Embryonic facial prominence (tissue), 1 donor: ENCODE data around the gene RALB.
"Not testable (repeated sequence)": the region's sequence is repeated elsewhere in the genome, so short reads cannot be mapped to it uniquely, and the experiment has no call there.

Experiments
- DNase-seq: peaks from one replicate; pipeline ENCODE4 v3.0.0-alpha.2; 2016; ENCODE audit errors: extremely low spot score

Gene RALB

DNA sequence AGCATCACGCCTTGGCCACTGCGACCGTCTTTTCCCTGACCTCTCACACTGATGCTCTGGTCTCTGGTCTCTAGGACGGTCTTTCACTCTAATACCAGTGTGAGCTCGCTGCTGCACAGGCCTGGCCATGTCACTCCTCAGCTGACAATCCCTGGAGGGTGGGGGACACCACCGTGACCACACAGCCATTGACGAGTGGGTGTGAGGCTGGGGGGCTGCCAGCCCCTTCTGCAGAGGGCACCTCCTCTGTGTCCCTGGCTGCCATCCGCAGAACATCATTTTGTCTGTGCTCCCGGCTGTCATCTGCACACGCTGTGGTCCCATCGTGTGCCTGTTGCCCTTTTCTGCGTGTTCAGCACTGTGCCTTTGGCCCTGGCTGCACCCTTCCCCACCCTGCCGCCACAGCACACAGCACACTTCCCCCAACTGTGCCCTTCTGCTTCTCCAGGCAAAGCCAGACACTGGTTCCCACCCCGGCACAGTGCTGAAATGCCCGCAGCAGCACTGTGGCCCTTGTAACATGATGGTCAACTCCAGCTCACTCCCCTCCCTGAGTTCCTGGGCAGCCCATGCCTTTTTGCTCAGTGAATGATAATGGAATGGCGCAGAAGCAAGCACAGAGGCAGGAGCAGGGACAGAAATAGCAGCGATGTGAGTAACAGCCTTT is 62.8 kb downstream of the RALB start:
- no peak for DNase-seq

DNA sequence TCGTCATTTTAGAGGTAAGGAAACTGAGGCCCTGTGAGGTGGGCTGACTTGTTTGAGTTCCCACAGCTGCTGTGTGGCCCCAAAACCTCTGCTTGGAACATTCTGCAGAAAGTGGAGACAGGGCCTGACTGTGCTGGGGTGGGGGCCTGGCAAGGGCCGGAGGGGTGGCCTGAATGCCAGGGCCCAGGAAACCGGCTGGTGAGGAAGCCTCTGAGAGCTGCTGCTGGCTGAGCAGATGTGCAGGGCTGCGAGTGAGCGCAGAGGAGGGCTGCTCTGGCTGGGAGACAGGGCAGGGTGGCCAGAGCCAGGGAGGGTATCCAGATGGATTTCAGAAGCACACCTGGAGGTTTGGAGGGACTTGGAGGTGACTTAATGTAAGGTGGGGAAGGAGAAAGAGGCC is 63.4 kb downstream of the RALB start:
- no peak for DNase-seq

DNA sequence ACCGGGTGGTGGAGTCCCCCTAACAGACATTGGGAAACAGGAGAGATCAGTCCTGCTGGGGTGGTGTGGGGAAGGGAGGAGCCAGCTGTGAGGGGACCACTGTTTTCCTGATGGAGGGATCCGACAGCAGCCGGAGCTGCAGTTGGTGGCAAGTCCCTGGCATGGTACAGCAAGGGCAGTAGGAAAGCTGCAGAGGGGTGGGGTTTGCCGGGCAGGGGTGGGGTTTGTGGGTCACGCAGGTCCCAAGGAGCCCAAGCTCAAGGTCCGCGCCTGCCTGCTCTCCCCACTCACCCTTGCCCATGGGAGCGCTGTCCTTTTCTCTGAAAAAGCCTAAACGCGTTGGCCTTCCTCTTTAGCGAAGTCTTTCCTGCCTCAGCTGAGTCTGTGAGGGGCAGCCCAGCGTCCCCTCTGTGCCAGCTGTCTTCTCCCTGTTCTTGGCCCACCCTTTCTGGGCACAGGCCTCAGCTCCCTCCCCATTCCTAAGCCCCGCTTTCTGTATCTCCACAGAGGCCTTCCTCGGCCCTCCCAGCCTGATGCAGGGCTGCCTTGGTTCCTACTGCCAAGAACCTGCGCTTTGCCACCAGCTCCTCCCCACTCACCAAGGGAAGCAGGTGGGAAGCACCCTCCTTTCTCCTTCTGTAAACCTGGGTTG is 64.0 kb downstream of the RALB start:
- DNase-seq, result no peak

DNA sequence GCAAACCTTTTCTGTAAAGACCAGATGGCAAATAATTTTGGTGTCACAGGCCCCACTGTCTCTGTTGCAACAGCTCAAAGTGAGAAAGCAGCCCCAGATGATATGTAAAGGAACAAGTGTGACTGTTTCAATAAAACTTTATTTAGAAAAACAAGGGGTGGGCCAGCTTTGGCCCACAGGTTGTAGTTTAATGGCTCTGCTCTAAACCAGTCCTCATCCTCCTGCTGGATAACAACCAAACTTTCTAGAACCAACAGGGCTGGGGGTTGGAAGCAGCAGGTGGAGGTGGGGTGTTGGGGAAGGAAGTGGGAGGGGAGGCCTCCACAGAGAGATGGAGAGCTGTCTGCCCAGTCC is 64.5 kb downstream of the RALB start:
- DNase-seq, result no peak

DNA sequence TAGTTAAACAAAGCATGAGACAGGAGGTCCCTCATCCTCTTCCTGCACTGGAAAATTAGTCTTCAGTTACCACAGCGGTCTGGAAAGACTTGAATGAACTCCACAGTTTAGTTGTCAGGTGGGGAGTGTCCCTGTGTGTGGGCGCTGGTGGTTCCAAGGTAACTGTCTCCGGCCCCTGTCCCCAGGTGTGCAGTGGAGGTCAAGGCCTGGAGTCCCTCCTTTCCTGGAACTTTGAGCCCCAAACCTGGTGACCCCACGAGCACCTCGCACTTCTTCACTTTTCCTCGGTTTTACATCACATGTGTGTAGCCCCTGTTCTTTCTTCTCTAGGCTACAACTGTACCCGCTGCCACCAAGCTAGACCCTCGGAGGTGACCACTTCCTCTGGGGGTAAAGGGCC is 65.3 kb downstream of the RALB start:
- DNase-seq, result no peak

DNA sequence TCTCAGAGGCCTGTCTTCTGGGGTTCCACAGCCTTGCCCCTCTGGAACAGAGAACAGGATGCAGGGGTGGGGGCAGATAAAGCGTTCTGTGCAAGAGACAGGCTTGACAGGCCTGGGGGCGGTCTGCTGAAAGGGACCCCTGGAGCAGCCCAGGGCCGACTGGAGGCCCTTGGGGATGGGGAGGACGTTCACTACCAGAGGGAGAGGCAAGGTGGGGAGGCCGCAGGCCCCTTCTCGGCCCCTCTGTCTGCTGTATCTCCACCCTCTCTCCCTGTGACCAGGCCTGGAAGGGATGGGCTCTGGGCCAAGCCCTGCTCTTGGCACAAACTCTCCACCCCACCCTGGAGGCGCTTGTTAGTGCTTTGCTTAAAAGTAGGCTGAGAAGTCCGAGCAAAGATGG is 66.0 kb downstream of the RALB start:
- DNase-seq, result no peak

DNA sequence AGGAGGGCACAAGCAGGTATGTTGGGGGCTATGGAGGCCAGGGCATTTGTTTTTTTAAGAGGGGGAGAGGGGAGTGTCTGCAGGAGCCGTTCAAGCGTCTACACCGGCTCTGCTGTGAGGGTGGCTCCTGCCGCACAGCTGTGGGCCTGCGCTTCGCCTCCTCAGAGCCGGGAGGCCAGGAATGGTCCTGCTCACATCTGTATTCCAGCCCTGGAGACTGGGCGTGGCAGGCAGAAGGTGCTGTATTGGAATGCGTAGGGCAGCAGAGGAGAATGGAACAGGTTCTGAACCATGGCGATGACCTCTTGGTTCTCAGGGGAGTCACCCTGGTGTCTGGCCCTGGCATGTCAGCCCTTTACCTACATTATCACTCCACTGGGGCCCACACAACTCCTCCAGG is 66.5 kb downstream of the RALB start:
- no peak for DNase-seq

DNA sequence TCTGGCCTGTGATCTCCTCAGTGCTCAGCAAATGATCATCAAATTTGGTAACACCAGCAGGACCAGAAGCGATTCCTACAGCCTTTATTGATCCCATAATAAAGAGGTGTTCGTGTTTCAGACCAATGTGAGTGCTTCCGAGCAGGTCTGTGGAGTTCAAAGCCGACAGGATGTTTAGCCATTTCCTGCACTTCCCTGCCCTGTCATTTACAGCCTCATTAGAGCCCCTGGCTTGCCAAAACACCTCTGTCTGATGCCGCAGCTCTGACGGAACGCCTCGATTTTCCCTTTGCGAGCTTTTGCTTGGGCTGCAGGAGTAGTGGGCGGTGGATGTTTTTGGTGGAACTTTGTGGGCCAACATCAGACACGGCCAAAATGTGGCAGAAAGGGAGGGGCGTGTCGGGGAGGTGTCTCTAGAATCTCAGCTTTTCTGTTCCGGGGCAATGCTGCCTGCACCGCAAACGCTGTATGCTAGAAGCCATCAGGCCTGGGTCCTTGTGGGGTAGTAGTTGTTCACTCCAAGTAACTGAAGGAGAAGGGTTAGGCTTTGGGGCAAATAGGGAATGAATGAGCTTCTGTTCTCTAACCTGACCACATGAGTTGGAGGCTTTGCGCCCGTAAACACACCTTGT is 67.2 kb downstream of the RALB start:
- no peak for DNase-seq

DNA sequence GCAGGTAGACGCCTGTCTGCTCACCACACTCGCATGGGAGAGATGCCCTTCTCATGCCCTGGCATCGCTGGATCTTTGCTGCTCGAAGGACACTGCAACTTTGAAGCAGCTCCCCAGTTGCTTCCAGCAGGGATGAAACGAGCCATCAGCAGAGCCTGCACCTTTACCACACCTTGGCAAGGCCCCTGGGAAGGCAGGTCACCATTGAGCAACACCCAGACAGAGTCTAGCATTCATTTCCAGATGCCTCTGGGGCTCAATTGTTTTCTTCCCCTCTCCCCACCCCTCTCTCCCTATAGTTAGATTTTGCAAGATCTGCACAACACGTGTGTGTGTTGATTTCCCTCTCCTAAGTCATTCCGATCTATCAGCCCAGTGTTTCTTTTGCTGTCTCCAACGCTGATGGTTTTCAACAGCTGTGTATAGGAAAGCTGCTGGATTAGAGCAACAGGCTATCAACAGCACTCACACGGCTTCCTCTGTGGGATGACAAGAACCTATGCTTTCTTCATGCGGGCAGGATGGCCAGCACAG is 67.7 kb downstream of the RALB start:
- no peak for DNase-seq

DNA sequence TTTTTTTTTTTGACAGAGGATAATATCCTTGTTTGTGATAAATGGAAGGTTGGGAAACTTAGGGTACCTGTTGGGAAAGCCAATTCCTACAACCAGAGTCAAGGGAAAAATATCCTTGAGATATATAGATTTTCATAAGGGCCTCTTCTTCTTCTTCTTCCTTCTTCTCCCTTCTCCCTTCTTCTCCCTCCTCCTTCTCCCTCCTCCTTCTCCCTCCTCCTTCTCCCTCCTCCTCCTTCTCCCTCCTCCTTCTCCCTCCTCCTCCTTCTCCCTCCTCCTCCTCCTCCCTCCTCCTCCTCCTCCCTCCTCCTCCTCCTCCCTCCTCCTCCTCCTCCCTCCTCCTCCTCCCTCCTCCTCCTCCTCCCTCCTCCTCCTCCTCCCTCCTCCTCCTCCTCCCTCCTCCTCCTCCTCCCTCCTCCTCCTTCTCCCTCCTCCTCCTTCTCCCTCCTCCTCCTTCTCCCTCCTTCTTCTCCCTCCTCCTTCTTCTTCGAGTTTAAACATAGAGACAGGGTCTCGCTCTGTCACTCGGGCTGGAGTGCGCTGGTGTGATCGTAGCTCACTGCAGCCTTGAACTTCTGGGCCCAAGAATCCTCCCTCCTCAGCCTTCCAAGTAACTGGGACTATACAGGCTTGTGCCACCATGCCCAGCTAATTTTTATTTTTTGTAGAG is 68.4 kb downstream of the RALB start:
- not testable (repeated sequence) for DNase-seq

DNA sequence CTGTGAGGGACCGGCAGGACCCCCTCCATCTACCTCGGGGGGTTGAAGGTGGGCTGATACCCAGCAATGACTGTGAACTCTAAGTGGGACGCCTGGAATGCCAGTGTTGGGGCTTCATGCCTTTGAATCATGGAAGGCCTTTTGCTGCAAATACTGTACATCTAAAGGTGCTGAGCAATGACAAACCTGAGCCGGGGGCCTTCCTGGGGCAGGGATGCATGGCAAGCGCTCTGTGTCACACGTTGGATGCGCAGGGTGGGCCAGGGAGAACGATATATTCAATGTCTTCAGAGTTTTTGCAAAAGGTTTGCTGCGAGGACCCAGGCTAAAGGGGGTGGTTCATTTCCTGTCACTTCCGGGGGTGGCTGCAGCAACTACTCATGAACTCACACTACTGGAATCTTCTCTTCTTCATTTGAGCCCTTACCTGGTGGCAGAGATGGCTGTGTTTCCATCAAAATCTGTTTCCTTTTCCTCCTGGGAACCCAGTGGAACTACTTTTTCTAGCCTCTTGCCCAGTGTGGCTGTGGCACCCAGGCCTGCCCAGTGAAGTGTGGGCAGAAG is 69.2 kb downstream of the RALB start:
- no peak for DNase-seq

DNA sequence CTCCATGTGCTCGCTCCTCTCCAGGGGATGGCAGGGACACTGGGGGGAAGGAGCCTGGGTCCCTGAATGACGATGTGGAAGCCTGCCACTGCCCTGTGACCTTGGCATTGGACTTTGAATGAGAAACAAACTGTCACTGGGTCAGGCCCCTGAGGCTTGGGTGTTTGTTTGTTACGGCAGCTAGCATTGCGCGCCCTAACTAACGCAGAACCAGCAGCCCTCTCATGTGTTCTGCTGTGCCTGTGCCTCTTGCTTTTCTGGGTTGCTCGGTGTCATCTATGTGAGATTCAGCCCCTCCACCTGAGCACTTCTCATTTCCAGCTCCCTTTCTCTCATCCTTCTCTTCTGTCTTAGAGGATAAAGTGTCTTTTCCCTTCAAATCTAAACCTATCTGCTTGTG is 69.7 kb downstream of the RALB start:
- DNase-seq, result no peak

DNA sequence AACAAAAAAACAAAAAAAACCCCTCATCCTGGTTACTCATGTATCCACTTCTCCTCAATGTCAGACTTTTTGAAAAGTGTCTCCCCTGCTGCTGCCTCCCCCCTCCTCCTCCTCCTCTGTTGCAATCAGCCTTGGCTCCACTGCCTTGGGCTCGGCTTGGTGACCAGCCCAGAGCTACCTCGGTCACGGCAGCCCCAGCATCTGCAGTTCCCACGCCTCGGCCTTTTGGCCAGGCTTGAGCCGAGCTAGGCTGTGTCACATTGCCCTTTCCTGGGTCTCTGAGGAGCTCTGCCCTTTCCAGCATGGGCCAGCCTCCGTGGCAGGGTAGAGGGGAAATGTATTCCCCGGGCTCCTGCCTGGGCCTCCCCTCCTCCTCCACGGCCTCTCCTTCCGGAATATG is 70.6 kb downstream of the RALB start:
- no peak for DNase-seq

DNA sequence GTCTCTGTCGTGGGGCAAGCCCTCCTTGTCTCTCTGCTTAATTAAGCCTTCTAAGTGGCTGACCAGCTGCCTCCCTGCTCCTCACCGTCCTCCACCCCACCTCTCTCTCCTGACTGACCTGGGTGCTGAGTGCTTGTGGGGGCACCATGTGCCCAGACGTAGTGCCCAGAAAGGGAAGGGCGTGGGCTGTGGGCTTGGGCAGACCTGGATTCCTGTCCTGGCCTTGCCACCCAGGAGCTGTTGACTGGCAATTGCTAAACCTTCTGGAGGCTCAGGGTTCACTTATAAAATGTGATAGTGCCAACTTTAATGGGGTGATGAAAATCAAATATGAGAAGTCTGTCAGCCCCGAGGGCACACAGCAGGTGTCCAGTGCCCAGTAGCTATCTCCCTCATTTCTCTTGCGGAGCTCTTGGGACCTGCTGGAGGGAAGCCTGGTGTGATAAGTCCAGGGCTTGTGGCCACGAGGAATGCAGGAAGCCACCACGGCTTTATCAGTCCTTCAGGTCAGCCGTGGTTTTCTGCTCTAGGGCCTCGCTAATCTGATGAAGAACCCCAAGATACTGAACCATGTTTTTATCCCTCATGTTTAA is 71.3 kb downstream of the RALB start:
- DNase-seq, result no peak

DNA sequence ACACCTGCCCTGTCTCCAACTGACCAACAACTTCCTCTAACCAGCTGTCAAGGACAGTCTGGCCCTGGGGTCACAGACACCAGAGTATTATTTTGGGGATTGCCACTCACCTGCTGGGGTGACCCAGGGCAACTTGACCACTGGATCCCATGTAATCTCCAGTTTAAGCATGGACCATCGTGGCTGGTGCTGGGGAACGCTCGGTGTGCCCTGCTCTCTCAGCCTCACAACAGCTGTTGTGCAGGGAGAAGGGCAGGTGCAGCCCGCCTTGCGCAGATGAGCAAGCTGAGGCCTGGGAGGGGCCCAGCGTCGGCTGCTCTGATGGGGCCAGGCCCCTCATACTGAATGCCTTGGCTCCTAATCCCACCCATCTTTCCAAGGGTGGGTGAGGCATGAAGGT is 72.3 kb downstream of the RALB start:
- no peak for DNase-seq

DNA sequence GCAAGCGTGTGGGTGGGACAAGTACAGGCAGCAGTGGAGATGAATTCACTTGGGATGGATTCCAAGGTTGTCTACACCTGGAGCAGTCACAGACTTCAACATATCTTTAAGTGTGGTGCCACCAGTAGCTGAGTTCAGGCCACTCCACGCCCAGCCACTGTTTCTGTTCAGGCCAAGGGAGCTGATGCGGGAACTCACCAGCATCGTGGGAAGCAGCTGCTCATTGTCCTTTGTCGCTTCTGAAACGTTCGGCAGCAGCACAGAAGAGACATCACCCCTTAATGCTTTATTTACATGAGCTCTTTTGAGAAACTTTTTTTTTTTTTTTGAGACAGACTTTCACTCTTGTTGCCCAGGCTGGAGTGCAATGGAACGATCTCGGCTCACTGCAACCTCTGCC is 73.4 kb downstream of the RALB start:
- DNase-seq, result no peak

DNA sequence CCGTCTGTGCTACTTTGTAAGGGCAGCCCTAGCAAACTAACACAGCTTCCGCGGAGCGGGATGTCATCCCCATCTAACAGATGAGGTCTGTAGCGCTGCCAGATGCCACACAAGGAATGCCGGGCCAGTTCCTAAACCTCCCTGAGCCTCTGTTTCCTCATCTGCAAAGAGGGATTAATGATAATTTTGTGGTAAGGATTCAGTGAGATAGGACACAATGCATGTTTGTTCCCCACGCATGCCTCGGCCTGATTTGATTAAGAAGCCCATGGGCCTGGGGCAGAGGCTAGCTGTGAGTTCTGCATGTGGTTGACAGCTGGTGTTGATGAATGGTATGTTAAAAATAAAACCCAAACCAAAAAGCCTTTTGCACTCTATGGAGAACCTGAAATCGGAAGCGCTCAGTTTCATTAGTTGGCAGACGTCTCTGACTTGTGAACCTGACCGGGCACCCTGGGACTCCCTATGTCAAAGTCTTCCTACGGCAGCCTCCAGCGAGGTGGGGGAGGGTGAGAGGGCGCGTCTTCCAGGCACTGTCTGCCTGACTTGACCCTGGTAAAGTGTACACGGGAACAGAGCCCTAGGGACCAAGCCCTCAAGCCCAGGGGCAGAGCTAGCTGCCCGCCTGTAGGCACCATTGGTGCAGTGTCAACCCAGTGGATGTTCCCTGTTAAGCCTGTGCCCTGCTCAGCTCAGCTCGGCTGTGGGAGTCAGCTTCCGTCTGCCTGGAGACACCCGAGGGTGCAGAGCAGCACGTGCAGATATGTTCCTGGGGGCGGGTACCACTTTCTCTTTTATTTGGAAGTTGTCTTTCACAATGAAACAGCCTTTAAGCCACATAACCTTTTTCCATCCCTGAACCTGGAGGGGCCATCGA is 78.5 kb downstream of the RALB start:
- DNase-seq, result no peak

DNA sequence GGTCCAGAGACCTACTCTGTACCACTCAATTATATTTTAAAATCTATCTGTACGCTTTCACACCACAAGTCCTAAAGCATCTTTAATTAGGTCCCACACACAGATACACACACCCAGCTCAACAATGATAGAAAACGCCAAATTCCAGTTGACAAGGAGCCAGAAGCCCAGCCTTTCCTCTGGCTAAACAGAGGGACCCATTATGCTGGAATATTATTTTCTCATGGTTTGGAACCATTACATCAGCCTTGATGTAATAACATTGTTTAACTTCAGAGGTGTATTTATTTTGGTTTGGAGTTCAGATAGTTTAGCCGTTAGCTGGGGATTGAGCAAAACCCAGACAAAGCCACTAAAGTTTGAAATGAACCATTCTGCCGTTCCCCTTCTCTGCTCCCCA is 79.3 kb downstream of the RALB start:
- no peak for DNase-seq

DNA sequence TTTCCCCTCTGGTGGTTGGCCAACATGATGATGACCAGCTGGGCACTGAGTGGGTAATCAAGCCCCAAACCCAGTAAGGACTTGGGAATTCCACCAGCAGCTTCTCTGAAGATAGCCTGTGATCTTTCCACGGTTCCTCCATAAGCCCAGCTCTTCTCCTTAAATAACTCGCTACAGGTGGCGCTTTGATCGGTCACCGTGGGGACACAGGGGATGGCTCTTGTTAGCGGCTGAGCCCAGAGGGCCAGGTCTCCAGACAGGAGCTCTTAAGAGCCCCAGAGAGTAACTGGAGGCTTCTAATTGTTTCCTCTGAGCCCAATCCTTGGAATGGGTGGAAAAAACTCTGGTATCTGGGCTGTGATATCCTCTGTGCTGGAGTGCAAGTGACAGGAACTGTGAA is 79.7 kb downstream of the RALB start:
- DNase-seq, result no peak

DNA sequence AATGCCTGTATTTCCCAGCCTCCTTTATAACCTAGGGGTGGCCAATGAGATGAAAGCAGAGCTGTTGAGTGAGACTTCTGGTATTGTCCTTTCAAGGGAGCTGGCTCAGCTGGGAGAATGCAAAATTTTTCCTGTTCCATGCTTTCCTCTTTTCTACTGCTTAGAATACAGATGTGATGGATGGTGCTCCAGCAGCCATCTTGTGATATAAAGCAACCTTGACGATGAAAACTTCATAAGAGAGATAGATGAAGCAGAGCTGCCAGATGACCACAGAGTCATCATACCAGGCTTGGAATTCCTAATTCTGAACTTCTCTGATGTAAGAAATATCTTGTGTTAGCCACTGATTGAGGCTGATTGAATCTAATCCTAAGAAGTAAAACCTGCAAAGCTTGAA is 81.4 kb downstream of the RALB start:
- no peak for DNase-seq

DNA sequence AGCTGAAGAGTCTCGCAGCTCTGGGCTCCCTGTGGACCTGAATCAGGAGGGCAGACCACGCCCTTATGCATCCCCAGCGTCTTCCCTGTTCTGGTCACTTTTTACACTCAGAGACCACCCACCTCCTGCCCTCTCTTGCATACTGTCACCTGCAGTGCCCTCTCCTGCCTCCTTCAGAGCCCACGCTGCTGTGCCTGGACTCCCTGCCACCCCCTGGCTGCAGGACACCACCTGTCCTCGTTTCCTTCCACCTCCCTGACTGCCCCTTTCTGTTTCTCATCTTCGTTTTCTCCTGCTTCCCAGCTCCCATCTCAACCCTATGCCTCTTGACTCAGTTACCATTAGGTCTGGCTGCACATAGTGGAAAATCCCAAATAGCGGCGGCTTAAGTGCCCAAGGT is 84.1 kb downstream of the RALB start:
- DNase-seq, result no peak
